Measurements from ENCODE around the gene AP5S1.
"Not testable (repeated sequence)": the region's sequence is repeated elsewhere in the genome, so short reads cannot be mapped to it uniquely, and the experiment has no call there.

The AP5S1 gene

GRCh38 chr20:3836132-3836531 is 15.8 kb downstream of the AP5S1 start:
- no peaks in the 10 kb centered on the region for H3K36me3 ChIP-seq (ENCODE audit: insufficient read depth, low read length)
- no peak for TF ChIP-seq CTCF (IDR thresholded peaks at IDR 0.05; ENCODE audit: borderline replicate concordance, extremely low read depth, low read length, poor library complexity, severe bottlenecking)
- no peak for TF ChIP-seq EZH2 (IDR thresholded peaks at IDR 0.05; ENCODE audit: borderline replicate concordance, low read depth, low read length, severe bottlenecking)

GRCh38 chr20:3839328-3839727 is 19.0 kb downstream of the AP5S1 start:
- peak; percentile 65 for DNase-seq
- H3K36me3 ChIP-seq (ENCODE audit: insufficient read depth, low read length): no peaks in the 10 kb centered on the region
- H3K27me3 ChIP-seq (ENCODE audit: insufficient read depth, low read length, poor library complexity): no peaks in the 10 kb centered on the region
- no peak overlapping the region for H3K4me3 ChIP-seq (ENCODE audit: low read depth in 1 of 2, low read length in 2 of 2)
- H4K20me1 ChIP-seq (ENCODE audit: insufficient read depth, low read length): no peaks in the 10 kb centered on the region
- peaks cover 20% of the 10 kb centered on the region for H3K4me1 ChIP-seq (ENCODE audit: insufficient read depth, low read length)
- peak overlapping the region; percentile 38 for H3K27ac ChIP-seq (ENCODE audit: low read length)
- TF ChIP-seq EZH2 (IDR thresholded peaks at IDR 0.05; ENCODE audit: borderline replicate concordance, low read depth, low read length, severe bottlenecking): no peak
- TF ChIP-seq CTCF (IDR thresholded peaks at IDR 0.05; ENCODE audit: borderline replicate concordance, extremely low read depth, low read length, poor library complexity, severe bottlenecking): no peak
- no peaks in the 10 kb centered on the region for H3K79me2 ChIP-seq (ENCODE audit: insufficient read depth, low read length)
- no peak overlapping the region; the same call in 1 of the 2 replicates for H3K4me2 ChIP-seq (ENCODE audit: insufficient read depth, low read length)
- peak; percentile 93 for ATAC-seq (ENCODE audit: insufficient read depth, low read depth)
- peak overlapping the region; percentile 11; the same call in 1 of the 2 replicates for H3K9ac ChIP-seq (ENCODE audit: low read depth, low read length)
- H3K9me3 ChIP-seq (ENCODE audit: insufficient read depth, low read length, severe bottlenecking): no peaks in the 10 kb centered on the region
- no peak overlapping the region for H2AFZ ChIP-seq (ENCODE audit: low read depth, low read length)

More at GRCh38 chr20:3836132-3836531, 15.8 kb downstream of the AP5S1 start:
- H3K27me3 ChIP-seq (ENCODE audit: insufficient read depth, low read length, poor library complexity): no peaks in the 10 kb centered on the region
- no peak overlapping the region for H3K9ac ChIP-seq (ENCODE audit: low read depth, low read length)
- H3K79me2 ChIP-seq (ENCODE audit: insufficient read depth, low read length): no peaks in the 10 kb centered on the region
- no peak overlapping the region for H3K4me3 ChIP-seq (ENCODE audit: low read depth in 1 of 2, low read length in 2 of 2)
- ATAC-seq (ENCODE audit: insufficient read depth, low read depth): no peak
- no peaks in the 10 kb centered on the region for H4K20me1 ChIP-seq (ENCODE audit: insufficient read depth, low read length)
- peaks cover 20% of the 10 kb centered on the region for H3K4me1 ChIP-seq (ENCODE audit: insufficient read depth, low read length)
- no peaks in the 10 kb centered on the region for H3K9me3 ChIP-seq (ENCODE audit: insufficient read depth, low read length, severe bottlenecking)
- no peak overlapping the region for H3K4me2 ChIP-seq (ENCODE audit: insufficient read depth, low read length)
- no peak overlapping the region for H3K27ac ChIP-seq (ENCODE audit: low read length)
- no peak overlapping the region for H2AFZ ChIP-seq (ENCODE audit: low read depth, low read length)
- DNase-seq: no peak

- not testable (repeated sequence) for H3K4me2 ChIP-seq (ENCODE audit: insufficient read depth, low read length); H3K9me3 ChIP-seq (ENCODE audit: insufficient read depth, low read length, severe bottlenecking); H3K4me3 ChIP-seq (ENCODE audit: low read depth in 1 of 2, low read length in 2 of 2); H3K27me3 ChIP-seq (ENCODE audit: insufficient read depth, low read length, poor library complexity); H4K20me1 ChIP-seq (ENCODE audit: insufficient read depth, low read length); H3K9ac ChIP-seq (ENCODE audit: low read depth, low read length); DNase-seq; H3K36me3 ChIP-seq (ENCODE audit: insufficient read depth, low read length); H2AFZ ChIP-seq (ENCODE audit: low read depth, low read length); H3K79me2 ChIP-seq (ENCODE audit: insufficient read depth, low read length); ATAC-seq (ENCODE audit: insufficient read depth, low read depth)
- H3K4me1 ChIP-seq (ENCODE audit: insufficient read depth, low read length): peaks cover 20% of the 10 kb centered on the region
- peak overlapping the region; percentile 18; the same call in 1 of the 2 replicates for H3K27ac ChIP-seq (ENCODE audit: low read length)
These were observed 19.9 kb downstream of the AP5S1 start for GRCh38 chr20:3840201-3840600.

GRCh38 chr20:3842348-3842930 is 22.1 kb downstream of the AP5S1 start:
- H3K27me3 ChIP-seq (ENCODE audit: insufficient read depth, low read length, poor library complexity): no peaks in the 10 kb centered on the region
- no peak overlapping the region for H3K27ac ChIP-seq (ENCODE audit: low read length)
- TF ChIP-seq CTCF (IDR thresholded peaks at IDR 0.05; ENCODE audit: borderline replicate concordance, extremely low read depth, low read length, poor library complexity, severe bottlenecking): no peak
- TF ChIP-seq EZH2 (IDR thresholded peaks at IDR 0.05; ENCODE audit: borderline replicate concordance, low read depth, low read length, severe bottlenecking): no peak
- no peak overlapping the region for H3K4me3 ChIP-seq (ENCODE audit: low read depth in 1 of 2, low read length in 2 of 2)
- no peak for DNase-seq
- peaks cover 14% of the 10 kb centered on the region for H3K79me2 ChIP-seq (ENCODE audit: insufficient read depth, low read length)
- H3K36me3 ChIP-seq (ENCODE audit: insufficient read depth, low read length): peaks cover 5% of the 10 kb centered on the region; the same call in 1 of the 2 replicates
- peaks cover under 1% of the 10 kb centered on the region for H4K20me1 ChIP-seq (ENCODE audit: insufficient read depth, low read length)
- H2AFZ ChIP-seq (ENCODE audit: low read depth, low read length): no peak overlapping the region
- H3K9ac ChIP-seq (ENCODE audit: low read depth, low read length): no peak overlapping the region
- no peaks in the 10 kb centered on the region for H3K9me3 ChIP-seq (ENCODE audit: insufficient read depth, low read length, severe bottlenecking)
- no peak overlapping the region for H3K4me2 ChIP-seq (ENCODE audit: insufficient read depth, low read length)
- no peak for ATAC-seq (ENCODE audit: insufficient read depth, low read depth)
- peaks cover 34% of the 10 kb centered on the region for H3K4me1 ChIP-seq (ENCODE audit: insufficient read depth, low read length)

Data from DND-41 (cell line).